ENCODE results near the gene LDHAL6B.

Gene LDHAL6B

GRCh38 chr15:59200560-59200959 lies 6.1 kb upstream of the LDHAL6B start:
- peak; percentile 69 to 86 for DNase-seq
- H3K23ac ChIP-seq (ENCODE audit: low read length) = no peak overlapping the region
- no peak overlapping the region for H2BK5ac ChIP-seq (ENCODE audit: low read depth, low read length, poor library complexity)
- H3K36me3 ChIP-seq (ENCODE audit: control insufficient read depth in 1 of 2, insufficient read depth in 2 of 2, low read length in 2 of 2) = peaks cover 11 to 21% of the 10 kb centered on the region in 2 experiments
- no peak overlapping the region for H3K27ac ChIP-seq (ENCODE audit: low read depth, low read length)
- H3K4me2 ChIP-seq (ENCODE audit: low read length) = no peak overlapping the region
- peaks cover 0 to 8% of the 10 kb centered on the region in 2 experiments for H3K4me1 ChIP-seq (ENCODE audit: control insufficient read depth in 1 of 2, insufficient read depth in 2 of 2, low read length in 2 of 2)
- no peaks in the 10 kb centered on the region for H3K27me3 ChIP-seq (ENCODE audit: insufficient read depth, low read length)
- H3K14ac ChIP-seq (ENCODE audit: low read length) = no peak overlapping the region
- no peak overlapping the region for H4K8ac ChIP-seq (ENCODE audit: low read depth, low read length)
- no peak overlapping the region for H4K91ac ChIP-seq (ENCODE audit: low read depth, low read length)
- H2AFZ ChIP-seq (ENCODE audit: insufficient read depth, low read length, poor library complexity) = no peak overlapping the region
- no peak overlapping the region for H3K4ac ChIP-seq (ENCODE audit: low read depth, low read length)
- no CpG with 5 or more reads among the region's 9 CpGs for WGBS (ENCODE audit: extremely low coverage, insufficient coverage, insufficient read length)
- H3K4me3 ChIP-seq (ENCODE audit: low read depth, low read length) = no peak overlapping the region
- H3K9ac ChIP-seq (ENCODE audit: low read length) = no peak overlapping the region
- no peaks in the 10 kb centered on the region for H3K79me1 ChIP-seq (ENCODE audit: low read length)
- H3K9me3 ChIP-seq (ENCODE audit: insufficient read depth, low read depth, low read length) = no peaks in the 10 kb centered on the region
- no peaks in the 10 kb centered on the region for H3K79me2 ChIP-seq (ENCODE audit: control insufficient read depth, insufficient read depth, low read length, poor library complexity)
- no peak overlapping the region for H2BK120ac ChIP-seq (ENCODE audit: insufficient read depth, low read length, poor library complexity)
- no peak overlapping the region for H2AK5ac ChIP-seq (ENCODE audit: low read length)
- H2BK12ac ChIP-seq (ENCODE audit: low read length) = no peak overlapping the region
- no peak overlapping the region for H4K12ac ChIP-seq (ENCODE audit: low read depth, low read length)
- H3K18ac ChIP-seq (ENCODE audit: low read length) = no peak overlapping the region

- Histone ChIP-seq H4K91ac (ENCODE audit: low read depth, low read length) (no peak overlapping the region), H2AFZ (ENCODE audit: insufficient read depth, low read length, poor library complexity) (no peak overlapping the region), H2BK120ac (ENCODE audit: insufficient read depth, low read length, poor library complexity) (no peak overlapping the region), H3K14ac (ENCODE audit: low read length) (no peak overlapping the region), H3K4me1 (ENCODE audit: control insufficient read depth in 1 of 2, insufficient read depth in 2 of 2, low read length in 2 of 2) (peaks cover 0 to 8% of the 10 kb centered on the region in 2 experiments), H3K27me3 (ENCODE audit: insufficient read depth, low read length) (no peaks in the 10 kb centered on the region), H3K18ac (ENCODE audit: low read length) (no peak overlapping the region), H2AK5ac (ENCODE audit: low read length) (no peak overlapping the region), H2BK5ac (ENCODE audit: low read depth, low read length, poor library complexity) (no peak overlapping the region), H3K9ac (ENCODE audit: low read length) (no peak overlapping the region), H3K4me3 (ENCODE audit: low read depth, low read length) (no peak overlapping the region), H3K4ac (ENCODE audit: low read depth, low read length) (no peak overlapping the region), H3K79me1 (ENCODE audit: low read length) (no peaks in the 10 kb centered on the region), H4K12ac (ENCODE audit: low read depth, low read length) (no peak overlapping the region), H3K79me2 (ENCODE audit: control insufficient read depth, insufficient read depth, low read length, poor library complexity) (no peaks in the 10 kb centered on the region), H4K8ac (ENCODE audit: low read depth, low read length) (no peak overlapping the region), H2BK12ac (ENCODE audit: low read length) (no peak overlapping the region), H3K4me2 (ENCODE audit: low read length) (no peak overlapping the region), H3K23ac (ENCODE audit: low read length) (no peak overlapping the region), H3K36me3 (ENCODE audit: control insufficient read depth in 1 of 2, insufficient read depth in 2 of 2, low read length in 2 of 2) (peaks cover 14 to 27% of the 10 kb centered on the region in 2 experiments), H3K27ac (ENCODE audit: low read depth, low read length) (no peak overlapping the region), H3K9me3 (ENCODE audit: insufficient read depth, low read depth, low read length) (no peaks in the 10 kb centered on the region)
- DNase-seq = no peak
- WGBS (ENCODE audit: extremely low coverage, insufficient coverage, insufficient read length) = no CpG with 5 or more reads among the region's 6 CpGs
Observed at GRCh38 chr15:59203008-59203407, 3.6 kb upstream of the LDHAL6B start.

GRCh38 chr15:59203657-59204056 lies 3.0 kb upstream of the LDHAL6B start:
- H3K4ac ChIP-seq (ENCODE audit: low read depth, low read length) = no peak overlapping the region
- H3K18ac ChIP-seq (ENCODE audit: low read length) = no peak overlapping the region
- no peak overlapping the region for H2BK12ac ChIP-seq (ENCODE audit: low read length)
- no peak overlapping the region for H2BK120ac ChIP-seq (ENCODE audit: insufficient read depth, low read length, poor library complexity)
- no CpG with 5 or more reads among the region's 3 CpGs for WGBS (ENCODE audit: extremely low coverage, insufficient coverage, insufficient read length)
- H3K4me3 ChIP-seq (ENCODE audit: low read depth, low read length) = no peak overlapping the region
- no peak overlapping the region for H4K12ac ChIP-seq (ENCODE audit: low read depth, low read length)
- H3K27ac ChIP-seq (ENCODE audit: low read depth, low read length) = no peak overlapping the region
- H3K36me3 ChIP-seq (ENCODE audit: control insufficient read depth in 1 of 2, insufficient read depth in 2 of 2, low read length in 2 of 2) = peaks cover 14 to 26% of the 10 kb centered on the region in 2 experiments
- H3K9ac ChIP-seq (ENCODE audit: low read length) = no peak overlapping the region
- H3K23ac ChIP-seq (ENCODE audit: low read length) = no peak overlapping the region
- H4K8ac ChIP-seq (ENCODE audit: low read depth, low read length) = no peak overlapping the region
- H3K79me1 ChIP-seq (ENCODE audit: low read length) = no peaks in the 10 kb centered on the region
- no peaks in the 10 kb centered on the region for H3K79me2 ChIP-seq (ENCODE audit: control insufficient read depth, insufficient read depth, low read length, poor library complexity)
- H3K4me2 ChIP-seq (ENCODE audit: low read length) = no peak overlapping the region
- no peak overlapping the region for H2AFZ ChIP-seq (ENCODE audit: insufficient read depth, low read length, poor library complexity)
- H3K27me3 ChIP-seq (ENCODE audit: insufficient read depth, low read length) = no peaks in the 10 kb centered on the region
- H4K91ac ChIP-seq (ENCODE audit: low read depth, low read length) = no peak overlapping the region
- no peak overlapping the region for H2BK5ac ChIP-seq (ENCODE audit: low read depth, low read length, poor library complexity)
- H3K14ac ChIP-seq (ENCODE audit: low read length) = no peak overlapping the region
- H3K9me3 ChIP-seq (ENCODE audit: insufficient read depth, low read depth, low read length) = no peaks in the 10 kb centered on the region
- DNase-seq = no peak
- peaks cover 0 to 10% of the 10 kb centered on the region in 2 experiments for H3K4me1 ChIP-seq (ENCODE audit: control insufficient read depth in 1 of 2, insufficient read depth in 2 of 2, low read length in 2 of 2)
- no peak overlapping the region for H2AK5ac ChIP-seq (ENCODE audit: low read length)

GRCh38 chr15:59205839-59206622 lies 612 bp upstream of the LDHAL6B start:
- H3K27me3 ChIP-seq (ENCODE audit: insufficient read depth, low read length) = no peaks in the 10 kb centered on the region
- no peaks in the 10 kb centered on the region for H3K79me2 ChIP-seq (ENCODE audit: control insufficient read depth, insufficient read depth, low read length, poor library complexity)
- WGBS (ENCODE audit: extremely low coverage, insufficient coverage, insufficient read length) = no CpG with 5 or more reads among the region's 9 CpGs
- no peak overlapping the region for H3K4me3 ChIP-seq (ENCODE audit: low read depth, low read length)
- no peak overlapping the region for H3K4ac ChIP-seq (ENCODE audit: low read depth, low read length)
- no peaks in the 10 kb centered on the region for H3K9me3 ChIP-seq (ENCODE audit: insufficient read depth, low read depth, low read length)
- no peak overlapping the region for H2BK5ac ChIP-seq (ENCODE audit: low read depth, low read length, poor library complexity)
- no peak for DNase-seq
- H2AFZ ChIP-seq (ENCODE audit: insufficient read depth, low read length, poor library complexity) = no peak overlapping the region
- no peaks in the 10 kb centered on the region for H3K79me1 ChIP-seq (ENCODE audit: low read length)
- no peak overlapping the region for H3K27ac ChIP-seq (ENCODE audit: low read depth, low read length)
- no peak overlapping the region for H3K14ac ChIP-seq (ENCODE audit: low read length)
- H3K4me2 ChIP-seq (ENCODE audit: low read length) = no peak overlapping the region
- no peak overlapping the region for H4K91ac ChIP-seq (ENCODE audit: low read depth, low read length)
- no peak overlapping the region for H3K23ac ChIP-seq (ENCODE audit: low read length)
- H2BK12ac ChIP-seq (ENCODE audit: low read length) = no peak overlapping the region
- H2AK5ac ChIP-seq (ENCODE audit: low read length) = no peak overlapping the region
- H3K9ac ChIP-seq (ENCODE audit: low read length) = no peak overlapping the region
- H3K4me1 ChIP-seq (ENCODE audit: control insufficient read depth in 1 of 2, insufficient read depth in 2 of 2, low read length in 2 of 2) = peaks cover 0 to 3% of the 10 kb centered on the region in 2 experiments
- H4K12ac ChIP-seq (ENCODE audit: low read depth, low read length) = no peak overlapping the region
- H3K18ac ChIP-seq (ENCODE audit: low read length) = no peak overlapping the region
- no peak overlapping the region for H2BK120ac ChIP-seq (ENCODE audit: insufficient read depth, low read length, poor library complexity)
- peaks cover 14 to 26% of the 10 kb centered on the region in 2 experiments for H3K36me3 ChIP-seq (ENCODE audit: control insufficient read depth in 1 of 2, insufficient read depth in 2 of 2, low read length in 2 of 2)
- no peak overlapping the region for H4K8ac ChIP-seq (ENCODE audit: low read depth, low read length)
